Stimulated activated CD4-positive, alpha-beta T cell treated with anti-CD3 and anti-CD28 coated beads, TNF-alpha, amount 100 ng/mL, for 1 hour (primary cell): Measurements from ENCODE around the gene GNG10.
"Not testable (repeated sequence)": the region's sequence is repeated elsewhere in the genome, so short reads cannot be mapped to it uniquely, and the experiment has no call there.

Experiments
- DNase-seq, 3 donors: peaks; one replicate each; pipeline ENCODE4 v3.0.0-alpha.2; 2020; ENCODE audit warnings: low read depth in 3 of 3, low spot score in 1 of 3

Gene GNG10

DNA sequence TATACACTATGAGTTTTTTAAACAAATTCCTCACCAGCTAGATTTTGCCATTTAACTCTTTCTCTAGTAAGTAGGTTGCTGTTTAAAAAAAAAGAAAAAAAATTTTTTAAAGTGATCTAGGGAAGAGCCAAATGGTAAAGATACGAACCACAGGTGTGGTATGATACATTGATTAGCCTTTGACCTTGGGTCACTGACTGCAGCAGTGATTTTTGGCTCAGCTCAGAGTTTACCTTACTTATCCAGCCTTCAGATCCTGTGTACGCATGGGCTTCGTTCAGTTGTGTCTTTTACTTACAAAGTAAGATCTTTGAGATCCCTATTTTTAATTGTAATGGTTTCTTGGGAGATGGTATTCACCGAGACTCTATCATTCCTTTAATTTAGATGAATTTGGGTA lies 12.4 kb upstream of the GNG10 start:
- no peak for DNase-seq

DNA sequence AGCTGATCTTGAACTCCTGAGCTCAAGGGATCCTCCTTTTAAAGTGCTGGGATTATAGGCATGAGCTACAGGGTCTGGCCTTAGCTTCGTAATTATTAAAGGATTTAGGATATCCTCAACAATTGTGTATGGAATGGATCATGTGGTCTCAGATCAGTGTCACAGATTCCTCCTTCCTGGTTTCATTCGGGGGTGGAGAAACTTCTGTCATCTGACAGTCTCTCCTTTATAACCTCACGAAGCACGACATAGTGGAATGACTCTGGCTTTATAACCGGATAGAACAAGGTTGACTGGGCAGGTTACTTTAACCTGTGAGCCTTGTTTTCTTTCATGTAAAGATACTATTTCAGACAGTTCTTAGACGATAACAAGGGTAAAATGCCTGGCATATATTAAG lies 4.4 kb upstream of the GNG10 start:
- no peak for DNase-seq

DNA sequence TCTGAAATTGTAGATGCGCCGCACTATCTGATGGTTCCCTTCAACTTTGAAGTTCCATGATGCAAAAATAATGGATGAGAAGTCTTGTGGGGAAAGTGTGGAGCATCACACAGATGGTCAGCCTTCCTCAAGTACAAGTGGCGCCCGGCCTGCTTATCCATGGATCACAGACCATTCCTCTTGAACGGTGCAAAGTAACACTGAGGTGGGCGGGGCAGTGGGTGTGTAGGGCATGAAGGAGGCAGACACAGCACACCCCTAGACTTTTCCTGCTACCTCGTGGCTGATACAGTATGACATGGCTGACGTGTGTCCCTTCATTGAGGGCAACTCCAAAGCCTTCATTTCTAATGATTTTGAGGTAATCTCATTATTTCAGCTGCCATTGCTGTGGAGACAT lies 2.5 kb upstream of the GNG10 start:
- no peak for DNase-seq

DNA sequence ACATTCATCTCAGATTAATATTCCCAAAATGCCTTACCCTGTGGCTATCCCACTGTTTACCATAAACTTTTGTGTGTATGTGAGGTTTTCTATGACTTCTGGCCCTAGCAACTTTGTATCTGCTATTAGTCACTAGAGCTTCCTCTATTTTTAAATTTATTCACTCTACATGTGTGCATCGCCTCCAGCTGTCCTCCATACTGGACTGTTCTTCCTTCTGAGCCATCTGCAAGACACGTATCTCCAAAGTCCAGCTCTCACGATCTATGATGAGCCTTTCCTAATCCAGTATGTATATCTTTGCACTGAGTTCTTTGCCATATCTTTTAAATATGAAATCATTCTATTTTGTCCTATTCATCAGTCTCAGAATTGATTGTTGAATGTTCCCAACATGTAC lies 1.7 kb upstream of the GNG10 start:
- DNase-seq, result no peak

DNA sequence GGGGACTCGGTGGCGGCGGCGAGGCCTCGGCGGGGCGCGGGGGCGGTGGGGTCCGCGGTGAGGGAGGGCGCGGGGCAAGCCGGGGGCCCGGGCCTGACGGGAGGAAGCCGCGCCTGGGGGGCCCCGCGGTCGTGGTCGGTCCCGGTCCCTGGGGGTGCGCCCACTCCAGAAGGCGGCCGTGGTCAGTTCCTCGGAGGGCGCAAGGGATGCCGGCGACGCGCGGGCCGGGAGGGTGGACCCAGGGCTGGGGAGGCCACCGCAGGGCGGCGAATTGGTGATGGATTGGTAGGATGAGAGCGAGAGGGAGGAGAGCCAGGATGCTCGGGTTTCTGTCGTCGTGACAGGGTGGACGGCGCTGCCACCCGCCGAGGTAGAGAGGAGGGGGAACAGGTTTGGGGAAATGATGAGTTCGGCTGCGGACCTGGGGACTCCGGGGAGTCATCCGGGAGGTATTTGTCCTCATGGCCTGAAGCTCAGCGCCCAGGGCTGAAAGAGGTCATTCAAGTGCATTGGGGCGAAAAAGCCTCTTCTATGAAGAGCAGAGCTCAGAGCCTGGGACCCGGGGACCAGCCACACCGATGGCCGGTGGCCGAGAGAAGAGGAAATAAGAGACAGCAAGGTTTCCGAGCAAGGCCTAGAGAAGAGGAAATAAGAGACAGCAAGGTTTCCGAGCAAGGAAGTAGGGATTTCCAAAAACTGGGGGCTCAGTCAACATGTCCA lies 557 bp downstream of the GNG10 start:
- peak in 1 of 3 donors; percentile 1 for DNase-seq

DNA sequence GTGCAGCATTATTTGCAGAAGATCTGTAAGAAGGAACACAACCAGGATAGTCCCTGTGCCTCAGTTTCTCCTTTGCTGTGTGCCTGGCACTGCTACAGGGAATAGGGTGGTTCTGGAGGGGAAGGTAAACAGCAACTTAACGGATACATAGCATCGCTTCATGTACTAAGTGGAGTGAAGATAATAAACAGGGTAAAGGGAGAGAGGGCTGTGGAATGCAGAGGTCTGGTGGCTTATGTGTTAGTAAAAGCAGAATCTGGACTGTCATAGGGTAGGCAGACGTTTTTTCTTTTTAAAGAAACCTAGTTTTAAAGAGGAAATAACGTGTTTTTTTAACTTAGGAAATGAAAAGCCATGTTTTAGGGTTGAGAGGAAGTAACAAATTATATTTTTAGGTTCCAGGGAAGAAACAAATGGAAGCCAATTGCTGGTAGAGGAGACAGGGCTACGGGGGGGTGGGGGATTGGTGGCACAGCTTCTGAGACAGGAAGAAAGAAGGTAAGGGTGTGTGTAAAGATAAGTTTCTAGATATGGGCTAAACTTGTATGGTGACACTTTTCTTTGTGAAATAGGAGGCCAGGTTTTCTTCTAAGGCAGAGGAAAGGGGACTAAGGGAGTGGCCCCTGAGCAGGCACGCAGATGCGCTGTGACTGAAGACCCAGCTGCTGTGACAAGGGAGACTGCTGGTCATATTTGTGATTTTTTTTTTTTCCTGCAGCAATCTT lies 1.3 kb downstream of the GNG10 start:
- peak in 1 of 3 donors; percentile 0 for DNase-seq

DNA sequence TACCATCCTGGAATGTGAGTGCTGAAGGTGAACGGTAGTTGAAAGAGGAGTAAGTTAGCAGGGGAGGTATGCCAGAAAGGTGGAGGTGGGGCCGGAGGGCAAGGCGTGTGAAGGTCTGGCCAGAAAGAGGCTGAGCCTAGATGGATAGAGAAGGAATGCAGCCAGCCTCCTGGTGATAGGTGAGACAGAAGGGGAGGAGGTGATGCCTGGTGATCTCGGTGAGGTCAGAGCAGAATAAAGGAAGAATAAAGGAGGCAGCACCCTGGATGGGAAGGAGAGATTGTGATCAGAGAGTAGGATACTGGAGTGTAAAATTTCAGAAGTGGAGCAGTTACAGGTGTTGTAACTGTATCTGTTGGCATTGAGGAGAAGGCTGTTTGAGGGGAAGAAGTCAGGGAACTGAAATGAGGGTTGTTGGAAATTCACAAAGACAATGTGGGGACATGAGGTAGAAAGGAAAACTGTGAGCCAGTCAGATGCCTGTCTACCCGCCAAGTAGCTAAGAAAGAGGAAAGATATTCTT lies 2.0 kb downstream of the GNG10 start:
- DNase-seq, result no peak

DNA sequence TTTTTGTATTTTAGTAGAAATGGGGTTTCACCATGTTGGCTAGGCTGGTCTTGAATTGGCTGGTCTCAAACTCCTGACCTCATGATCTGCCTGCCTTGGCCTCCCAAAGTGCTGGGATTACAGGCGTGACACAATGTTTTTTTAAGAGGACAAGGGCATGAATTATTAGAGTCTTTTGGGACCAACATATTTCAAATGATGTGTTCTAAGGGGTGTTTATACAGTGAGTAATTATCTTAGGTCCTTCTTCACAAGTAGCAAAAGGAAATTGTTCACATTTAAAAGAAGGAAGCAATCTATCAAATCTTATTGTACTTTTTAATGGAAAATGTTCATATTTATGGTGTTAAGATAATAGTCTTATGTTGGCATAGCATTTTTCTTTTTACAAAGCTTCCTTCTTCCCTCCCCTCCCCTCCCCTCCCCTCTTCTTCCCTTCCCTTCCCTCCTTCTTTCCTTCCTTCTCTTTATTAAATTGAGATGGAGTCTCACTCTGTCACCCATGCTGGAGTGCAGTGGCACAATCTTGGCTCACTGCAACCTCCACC lies 6.7 kb downstream of the GNG10 start:
- DNase-seq, result no peak

DNA sequence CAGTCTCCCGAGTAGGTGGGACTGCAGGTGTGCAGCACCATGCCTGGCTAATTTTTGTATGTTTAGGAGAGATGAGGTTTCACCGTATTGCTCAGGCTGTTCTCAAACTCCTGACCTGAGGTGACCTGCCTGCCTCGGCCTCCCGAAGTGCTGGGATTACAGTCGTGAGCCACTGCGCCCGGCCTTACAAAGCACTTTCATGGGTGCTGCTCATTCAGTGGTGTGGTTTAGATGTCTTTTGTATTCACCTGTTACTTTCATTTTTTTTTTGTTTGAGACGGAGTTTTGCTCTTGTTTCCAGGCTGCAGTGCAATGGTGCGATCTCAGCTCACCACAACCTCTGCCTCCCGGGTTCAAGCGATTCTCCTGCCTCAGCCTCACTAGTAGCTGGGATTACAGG lies 7.2 kb downstream of the GNG10 start:
- not testable (repeated sequence) for DNase-seq

DNA sequence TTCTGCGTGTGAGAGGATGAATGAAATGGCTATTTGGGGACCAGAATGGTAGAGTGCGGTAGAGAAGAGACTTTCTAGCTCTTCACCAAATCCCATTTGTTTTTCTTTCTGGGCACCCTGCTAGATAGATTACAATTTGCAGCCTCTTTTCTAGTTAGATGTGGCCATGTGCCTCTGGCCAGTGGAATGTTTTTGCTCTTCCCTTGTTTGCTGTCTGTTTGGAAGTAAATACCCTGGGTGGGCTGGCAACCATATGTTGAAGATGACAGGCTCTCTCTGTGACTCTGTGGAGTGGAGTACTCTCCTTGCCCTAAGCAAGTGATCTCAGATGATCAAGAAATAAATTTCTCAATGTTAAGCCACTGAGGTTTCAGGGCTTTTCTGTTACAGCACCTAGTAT lies 12.9 kb downstream of the GNG10 start:
- DNase-seq, result no peak

DNA sequence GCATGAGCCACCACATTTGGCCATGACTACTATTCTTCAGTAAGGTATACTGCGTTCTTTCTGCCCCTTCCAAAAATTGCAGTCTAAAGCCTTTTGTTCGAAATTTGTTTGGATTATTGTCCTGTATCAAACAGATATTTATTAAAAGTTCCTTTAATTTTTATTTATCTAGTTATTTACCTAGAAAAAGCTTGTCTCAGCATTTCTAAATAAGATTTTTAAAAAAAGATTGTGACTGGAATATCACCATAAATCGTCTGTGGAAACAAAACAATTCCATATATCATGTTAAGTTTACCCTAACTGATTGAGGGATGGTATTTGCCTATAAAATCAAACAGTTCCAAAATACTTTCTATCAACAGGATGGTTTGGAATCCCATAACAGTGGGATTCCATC lies 14.7 kb downstream of the GNG10 start:
- DNase-seq, result no peak

DNA sequence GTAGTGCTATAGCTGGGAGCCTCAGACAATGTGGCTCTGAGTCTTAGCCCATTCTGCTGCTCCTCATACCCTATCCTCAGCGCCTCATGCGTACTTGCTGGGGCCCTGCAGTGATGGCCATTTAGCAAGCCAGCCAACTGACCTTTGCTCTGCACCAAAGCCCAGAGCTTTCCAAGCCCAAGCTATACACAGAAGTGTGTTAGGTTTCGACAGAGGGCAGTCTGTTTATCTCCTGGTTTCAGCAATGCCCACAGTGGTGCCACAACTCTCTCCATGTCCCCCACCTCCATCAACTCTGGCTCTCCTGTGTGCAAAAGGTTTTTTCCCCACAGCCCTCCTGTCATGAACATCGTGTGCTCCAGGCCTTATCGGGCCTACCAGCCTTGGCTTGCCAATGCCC lies 16.9 kb downstream of the GNG10 start:
- DNase-seq, result no peak

DNA sequence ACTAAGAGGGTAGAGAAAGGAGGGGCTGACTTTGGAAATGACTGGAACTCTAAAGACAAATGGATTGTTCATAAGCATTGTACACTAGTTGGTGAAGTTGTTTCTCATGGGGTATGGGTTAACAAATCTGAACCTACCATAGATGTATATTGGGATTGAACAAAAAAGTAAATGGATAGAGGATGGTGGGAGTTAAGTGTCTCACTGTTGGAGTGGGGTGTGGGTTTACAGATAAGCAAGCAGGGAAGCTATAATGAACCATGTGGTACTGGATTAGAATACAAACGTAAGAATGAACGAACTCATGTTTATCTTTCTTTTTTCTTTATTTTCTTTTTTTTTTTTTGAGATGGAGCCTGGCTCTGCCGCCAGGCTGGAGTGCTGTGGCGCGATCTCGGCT lies 17.8 kb downstream of the GNG10 start:
- DNase-seq, result no peak

DNA sequence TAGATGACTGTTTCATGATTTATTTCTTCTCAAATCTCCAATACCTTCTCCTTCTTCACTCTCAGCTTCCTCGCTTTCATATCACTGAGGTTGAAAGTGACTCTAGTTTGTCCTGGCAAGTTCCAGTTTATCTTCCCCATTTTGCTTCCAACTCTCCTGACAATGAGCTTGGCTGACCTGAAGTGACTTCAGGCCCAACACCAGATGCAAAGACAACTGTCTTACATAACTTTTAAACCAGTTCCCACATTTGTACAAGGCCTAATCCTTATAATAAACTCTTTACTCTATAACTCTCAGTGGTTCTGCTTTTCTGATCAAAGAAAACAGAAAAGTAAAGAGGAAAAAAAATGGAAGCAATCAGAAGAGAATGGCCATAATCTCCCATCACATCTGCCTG lies 22.0 kb downstream of the GNG10 start:
- DNase-seq, result no peak

DNA sequence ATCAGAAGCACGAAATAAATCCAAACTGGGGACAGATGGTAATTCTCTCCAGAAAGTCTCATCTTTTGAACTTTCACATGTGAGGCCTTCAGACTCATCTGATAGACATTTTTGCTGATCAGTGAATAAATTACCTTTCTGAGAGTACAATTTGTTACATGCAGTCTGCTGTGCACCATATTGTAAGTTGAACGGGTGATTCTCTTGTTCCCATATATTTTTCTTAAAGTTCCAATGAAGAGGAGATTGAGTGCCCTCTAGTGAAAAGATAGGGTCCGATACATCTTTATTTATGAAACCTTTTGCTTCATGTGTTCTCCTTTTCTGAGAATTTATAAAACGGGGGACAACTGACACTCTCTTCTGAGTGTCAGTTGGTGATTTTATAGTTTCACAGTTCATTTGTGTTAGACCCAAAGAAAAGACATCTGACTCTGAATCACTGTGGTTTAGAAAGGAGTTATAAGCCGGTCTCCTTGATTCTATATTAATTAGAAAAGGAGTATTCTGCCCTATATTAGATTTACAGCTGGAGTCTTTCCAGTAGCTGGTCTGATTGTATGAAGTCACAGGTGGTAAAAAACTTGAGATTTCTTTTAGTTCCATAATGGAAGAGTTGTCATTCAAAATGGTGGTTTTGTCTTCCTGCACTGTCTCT lies 30.4 kb downstream of the GNG10 start:
- no peak for DNase-seq

DNA sequence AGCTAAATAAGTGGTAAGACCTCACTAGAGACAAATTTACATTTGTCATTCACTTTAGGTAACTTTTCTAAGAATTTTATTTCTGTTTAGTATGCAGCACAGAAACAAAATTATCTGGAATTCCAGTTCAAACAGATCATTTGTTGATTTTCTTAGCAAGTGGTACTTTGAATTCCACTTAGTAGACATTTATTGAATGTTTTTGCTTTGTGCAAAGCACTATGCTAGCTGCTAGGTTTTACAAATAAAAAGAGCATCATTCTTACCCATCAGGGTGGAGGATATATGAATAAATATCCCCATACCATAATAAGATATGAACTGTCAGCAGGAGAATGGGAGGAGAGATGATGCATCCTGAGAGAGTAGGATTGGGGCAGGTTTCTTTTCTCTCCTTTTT lies 35.4 kb downstream of the GNG10 start:
- no peak for DNase-seq

DNA sequence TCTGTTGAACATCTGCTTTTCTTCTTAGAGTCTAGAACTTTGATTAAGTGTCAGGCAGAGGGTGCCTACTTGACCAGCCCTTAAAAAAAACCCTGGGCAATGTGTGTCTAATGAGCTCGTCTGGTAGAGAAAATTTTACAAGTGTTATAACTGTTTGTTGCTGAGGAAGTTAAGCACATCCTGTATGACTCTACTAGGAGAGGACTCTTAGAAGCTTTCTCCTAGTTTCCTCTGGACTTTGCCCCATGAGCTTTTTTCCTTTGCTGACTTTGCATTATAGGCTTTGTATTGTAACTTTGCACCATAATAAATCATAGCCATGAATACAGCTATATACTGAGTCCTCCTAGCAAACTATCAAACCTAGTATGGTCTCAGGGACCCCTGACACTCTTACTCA lies 39.4 kb downstream of the GNG10 start:
- no peak for DNase-seq

DNA sequence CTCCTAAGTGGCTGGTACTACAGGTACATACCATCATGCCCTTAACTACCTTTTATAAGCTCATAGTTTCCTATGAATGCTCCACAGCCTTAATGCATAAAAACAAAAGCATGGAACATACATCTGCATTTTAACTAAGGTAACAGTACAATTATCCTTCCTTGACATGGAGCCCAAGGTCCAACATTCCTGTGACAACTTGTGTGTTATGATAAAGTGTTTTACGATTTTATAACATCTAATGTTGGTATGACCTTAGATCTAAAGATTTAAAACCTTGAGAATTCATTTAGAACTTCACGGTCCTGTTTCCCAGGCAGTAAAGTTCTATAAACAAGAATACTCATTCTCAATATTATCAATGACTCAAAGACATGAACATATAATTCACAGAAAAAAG lies 43.1 kb downstream of the GNG10 start:
- no peak for DNase-seq

DNA sequence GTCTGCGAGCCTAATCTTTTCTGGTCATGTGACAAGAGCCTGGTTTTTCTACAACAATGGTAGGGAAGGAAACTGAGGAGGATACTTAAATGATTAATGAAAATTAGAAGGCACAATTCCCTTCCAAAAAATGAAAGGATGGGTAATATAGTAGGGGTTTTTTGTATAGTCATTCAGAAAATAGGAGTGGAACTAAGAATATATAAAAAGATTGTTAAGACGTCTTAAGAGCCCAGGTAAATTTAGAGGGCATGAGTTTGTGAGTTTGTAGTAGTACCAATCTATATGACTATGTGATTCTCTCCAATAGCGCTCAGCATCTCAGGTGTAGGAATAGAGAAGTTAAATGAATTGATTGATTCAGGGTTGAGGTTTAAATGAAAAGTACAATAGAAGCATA lies 50.1 kb downstream of the GNG10 start:
- no peak for DNase-seq

DNA sequence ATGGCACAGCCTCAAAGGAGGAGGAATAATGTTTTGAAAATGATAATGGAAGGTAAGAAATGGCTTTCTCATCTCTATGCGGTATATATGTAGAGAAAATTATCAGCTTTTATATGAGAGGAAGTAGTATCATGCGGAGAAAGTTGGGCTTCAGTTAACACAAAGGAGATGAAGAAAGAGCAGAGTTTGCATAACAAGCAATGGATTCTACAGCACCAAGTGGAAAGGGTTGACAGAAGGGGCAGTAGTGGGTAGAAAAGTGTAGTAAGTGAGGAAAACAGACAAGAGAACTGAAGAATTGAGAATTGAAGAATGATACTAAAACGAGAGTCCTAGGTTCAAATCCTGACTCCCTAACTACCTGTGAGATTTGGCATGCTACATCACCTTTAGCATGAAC lies 51.0 kb downstream of the GNG10 start:
- DNase-seq, result no peak

DNA sequence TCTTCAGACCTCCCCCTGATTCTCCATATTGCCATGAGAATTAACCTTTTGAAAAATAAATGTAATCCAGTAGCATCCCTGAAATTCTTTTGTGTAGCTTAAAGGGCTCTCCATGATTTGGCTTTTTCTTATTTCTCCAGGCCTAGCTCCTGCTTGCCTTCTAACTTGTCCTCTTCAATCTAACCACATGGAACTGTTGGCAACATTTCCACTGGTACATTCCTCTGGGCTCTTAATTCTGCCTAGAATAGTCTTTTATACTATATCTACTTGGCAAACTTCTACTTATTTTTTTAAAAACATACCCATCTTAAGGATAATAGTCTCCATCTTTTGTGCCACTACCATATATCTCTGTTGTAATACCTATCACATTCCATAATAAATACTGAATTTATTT lies 54.1 kb downstream of the GNG10 start:
- no peak for DNase-seq

DNA sequence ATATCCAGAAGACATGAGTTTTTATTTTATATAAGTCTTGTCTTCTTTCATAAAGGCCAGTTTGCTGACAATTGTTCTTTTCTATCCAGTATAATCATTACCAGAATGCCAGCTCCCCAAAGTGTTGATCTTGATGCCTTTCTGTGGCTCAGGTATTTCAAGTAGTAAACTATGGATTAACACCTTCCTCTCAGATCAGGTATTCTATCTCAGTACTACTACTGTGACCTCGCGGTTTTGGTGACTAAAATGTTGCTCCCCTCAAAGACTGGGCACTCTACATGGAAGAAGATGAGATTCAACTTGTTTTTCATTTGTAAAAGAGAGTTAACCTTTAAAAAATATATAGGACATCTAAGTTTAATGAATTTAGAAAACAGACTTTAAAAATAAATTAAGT lies 58.1 kb downstream of the GNG10 start:
- no peak for DNase-seq
